Upper lobe of left lung (tissue), 6 donors: ENCODE results near the gene TVP23A. TPM values are rescaled to one million over a fixed set of nuclear protein-coding genes. Genes with fewer than 3 reads are reported as not detected.
"Not testable (repeated sequence)": the region's sequence is repeated elsewhere in the genome, so short reads cannot be mapped to it uniquely, and the experiment has no call there.

Experiments
- ATAC-seq, 2 donors: fragments of 200-7000 bp; cut with Tn5 transposase; one replicate each; pipeline ENCODE4 v1.9.1; 2022; ENCODE audit warnings: mild to moderate bottlenecking in 2 of 2, moderate library complexity in 2 of 2; ENCODE audit not compliant: low FRiP score in 2 of 2
- DNase-seq, 2 donors: peaks; one replicate each; pipeline ENCODE4 v3.0.0-alpha.2; 2019 to 2020
- H3K27ac ChIP-seq, 4 donors: fragments of 200-600 bp; sonication (generic); one replicate each; pipeline ENCODE4 v1.5.1; 2016 to 2019
- H3K27me3 ChIP-seq, 4 donors: fragments of 200-600 bp; sonication (generic); one replicate each; pipeline ENCODE4 v1.5.1; 2017 to 2019
- H3K36me3 ChIP-seq, 4 donors: fragments of 200-600 bp; sonication (generic); one replicate each; pipeline ENCODE4 v1.5.1; 2016 to 2019
- H3K4me1 ChIP-seq, 4 donors: fragments of 200-600 bp; sonication (generic); one replicate each; pipeline ENCODE4 v1.5.1; 2018 to 2019
- H3K4me3 ChIP-seq, 4 donors: fragments of 200-600 bp; sonication (generic); one replicate each; pipeline ENCODE4 v1.5.1; 2017 to 2019; ENCODE audit warnings: mild to moderate bottlenecking in 2 of 4, moderate library complexity in 1 of 4
- H3K9me3 ChIP-seq, 4 donors: fragments of 200-600 bp; sonication (generic); one replicate each; pipeline ENCODE4 v1.5.1; 2018 to 2019
- CTCF ChIP-seq, 6 experiments: fragments of 450-650 bp in 4 of 6; fragments of 200-600 bp in 2 of 6; sonication (generic) in 2 of 6; IDR thresholded peaks; one replicate each; pipeline ENCODE4 v1.5.1; 2016 to 2019; ENCODE audit warnings: antibody characterized with exemption in 6 of 6
- EP300 ChIP-seq, 4 donors: sonication (generic); formaldehyde crosslinking; IDR thresholded peaks; one replicate each; pipeline ENCODE4 v1.5.1; 2017; ENCODE audit warnings: antibody characterized with exemption in 4 of 4, control low read depth in 2 of 4
- POLR2A ChIP-seq, 4 donors: fragments of 450-650 bp; IDR thresholded peaks; one replicate each; pipeline ENCODE4 v1.5.1; 2016 to 2017; ENCODE audit warnings: antibody characterized with exemption in 4 of 4, mild to moderate bottlenecking in 2 of 4
- POLR2AphosphoS5 ChIP-seq, 2 donors: sonication (generic); formaldehyde crosslinking; IDR thresholded peaks; one replicate each; pipeline ENCODE4 v1.5.1; 2017; ENCODE audit warnings: antibody characterized with exemption in 2 of 2
- WGBS, 2 donors: methylation state at CpG; one replicate each; pipeline ENCODE4 v1.1.5; 2017 to 2018; 5-methylcytosine and 5-hydroxymethylcytosine counted together
- total RNA-seq, 6 donors: library from RNA; depleted of rRNA in 4 of 6; stranded (reverse); fragments of >200 nt in 4 of 6; gene quantifications; one replicate each; pipeline versions ENCODE4 v1.1.0 to v1.2.1, GENCODE V29; 2016 to 2021
- donor health status: DM: no; HTN: no; CAD: no; lungs with moderate emphysema.
- donor health status: DM: no; HTN: yes; CAD: no; lungs with severe emphysema.

TVP23A gene
- total RNA-seq, 6 donors from 2014 or later: 0.20 to 2.3 (median 0.61) TPM; not detected in 2

- Histone ChIP-seq H3K27me3 (no peaks in the 10 kb centered on the region), H3K4me3 (no peak overlapping the region), H3K4me1 (no peaks in the 10 kb centered on the region), H3K9me3 (no peaks in the 10 kb centered on the region), H3K27ac (no peak overlapping the region), H3K36me3 (no peaks in the 10 kb centered on the region)
- DNase-seq (no peak), ATAC-seq (no peak)
- TF ChIP-seq EP300 (IDR thresholded peaks at IDR 0.05) (no peak), POLR2AphosphoS5 (IDR thresholded peaks at IDR 0.05) (no peak), CTCF (IDR thresholded peaks at IDR 0.05) (no peak), POLR2A (IDR thresholded peaks at IDR 0.05) (no peak)
- WGBS, 2 donors: 85 to 86% methylated on average over 9 of the region's 9 CpGs
Measured at GRCh38 chr16:10805334-10805733, 13.3 kb downstream of the TVP23A start.

GRCh38 chr16:10799736-10800135 is 18.9 kb downstream of the TVP23A start:
- Histone ChIP-seq H3K4me3 (no peak overlapping the region), H3K27ac (no peak overlapping the region), H3K4me1 (no peaks in the 10 kb centered on the region), H3K9me3 (no peaks in the 10 kb centered on the region), H3K36me3 (no peaks in the 10 kb centered on the region), H3K27me3 (no peaks in the 10 kb centered on the region)
- DNase-seq (no peak), ATAC-seq (no peak)
- TF ChIP-seq POLR2A (IDR thresholded peaks at IDR 0.05) (no peak), POLR2AphosphoS5 (IDR thresholded peaks at IDR 0.05) (no peak), CTCF (IDR thresholded peaks at IDR 0.05) (no peak), EP300 (IDR thresholded peaks at IDR 0.05) (no peak)
- 84 to 94% methylated on average over 3 of the region's 3 CpGs for WGBS, 2 donors

GRCh38 chr16:10791048-10791447 is 27.5 kb downstream of the TVP23A start:
- 82 to 89% methylated on average over 4 of the region's 4 CpGs for WGBS, 2 donors
- Histone ChIP-seq H3K36me3 (no peaks in the 10 kb centered on the region), H3K9me3 (no peaks in the 10 kb centered on the region), H3K4me3 (no peak overlapping the region), H3K4me1 (no peaks in the 10 kb centered on the region), H3K27me3 (no peaks in the 10 kb centered on the region), H3K27ac (no peak overlapping the region)
- DNase-seq: no peak
- ATAC-seq: no peak
- no peak for TF ChIP-seq POLR2AphosphoS5 (IDR thresholded peaks at IDR 0.05)
- TF ChIP-seq POLR2A (IDR thresholded peaks at IDR 0.05): no peak
- no peak for TF ChIP-seq EP300 (IDR thresholded peaks at IDR 0.05)
- no peak for TF ChIP-seq CTCF (IDR thresholded peaks at IDR 0.05)

- WGBS, 2 donors: 69 to 78% methylated on average over 4 of the region's 4 CpGs
Measured at GRCh38 chr16:10788630-10789029, 30.0 kb downstream of the TVP23A start.

GRCh38 chr16:10787304-10787703 is 31.3 kb downstream of the TVP23A start:
- H3K4me3 ChIP-seq: no peak overlapping the region
- no peak overlapping the region for H3K27ac ChIP-seq
- H3K27me3 ChIP-seq: no peaks in the 10 kb centered on the region
- ATAC-seq (no peak), DNase-seq (no peak)
- no peaks in the 10 kb centered on the region for H3K36me3 ChIP-seq
- no peaks in the 10 kb centered on the region for H3K9me3 ChIP-seq
- no peak for TF ChIP-seq CTCF (IDR thresholded peaks at IDR 0.05)
- TF ChIP-seq POLR2AphosphoS5 (IDR thresholded peaks at IDR 0.05): no peak
- TF ChIP-seq POLR2A (IDR thresholded peaks at IDR 0.05): no peak
- no peak for TF ChIP-seq EP300 (IDR thresholded peaks at IDR 0.05)
- H3K4me1 ChIP-seq: no peaks in the 10 kb centered on the region
- 86 to 97% methylated on average over 5 of the region's 5 CpGs for WGBS, 2 donors

More at GRCh38 chr16:10788630-10789029, 30.0 kb downstream of the TVP23A start:
- not testable (repeated sequence) for ATAC-seq, H3K4me1 ChIP-seq, H3K27me3 ChIP-seq, H3K27ac ChIP-seq, H3K4me3 ChIP-seq, H3K36me3 ChIP-seq, H3K9me3 ChIP-seq
- DNase-seq: peak in 1 of 2 donors; percentile 40
